Endothelial cell of umbilical vein (primary cell): ENCODE measurements around the gene ARHGEF6.

ENCODE experiments used
- JUN ChIP-seq: IDR thresholded peaks from 2 replicates; pipeline ENCODE4 v1.6.1; 2011; ENCODE audit warnings: borderline replicate concordance, low read depth; ENCODE audit not compliant: insufficient read length, insufficient read depth
- TF ChIP-seq, protein P1 (sequence below), 2 donors: IDR thresholded peaks; 1 replicate in 1 of 2; 2 replicates in 1 of 2; pipeline ENCODE4 v1.5.1; 2011; ENCODE audit warnings: low read length in 2 of 2, mild to moderate bottlenecking in 2 of 2, moderate library complexity in 2 of 2, control low read depth in 1 of 2, inconsistent platforms in 1 of 2, low read depth in 1 of 2; ENCODE audit not compliant: insufficient read depth in 1 of 2; ENCODE audit errors: extremely low read depth in 1 of 2

DNA sequence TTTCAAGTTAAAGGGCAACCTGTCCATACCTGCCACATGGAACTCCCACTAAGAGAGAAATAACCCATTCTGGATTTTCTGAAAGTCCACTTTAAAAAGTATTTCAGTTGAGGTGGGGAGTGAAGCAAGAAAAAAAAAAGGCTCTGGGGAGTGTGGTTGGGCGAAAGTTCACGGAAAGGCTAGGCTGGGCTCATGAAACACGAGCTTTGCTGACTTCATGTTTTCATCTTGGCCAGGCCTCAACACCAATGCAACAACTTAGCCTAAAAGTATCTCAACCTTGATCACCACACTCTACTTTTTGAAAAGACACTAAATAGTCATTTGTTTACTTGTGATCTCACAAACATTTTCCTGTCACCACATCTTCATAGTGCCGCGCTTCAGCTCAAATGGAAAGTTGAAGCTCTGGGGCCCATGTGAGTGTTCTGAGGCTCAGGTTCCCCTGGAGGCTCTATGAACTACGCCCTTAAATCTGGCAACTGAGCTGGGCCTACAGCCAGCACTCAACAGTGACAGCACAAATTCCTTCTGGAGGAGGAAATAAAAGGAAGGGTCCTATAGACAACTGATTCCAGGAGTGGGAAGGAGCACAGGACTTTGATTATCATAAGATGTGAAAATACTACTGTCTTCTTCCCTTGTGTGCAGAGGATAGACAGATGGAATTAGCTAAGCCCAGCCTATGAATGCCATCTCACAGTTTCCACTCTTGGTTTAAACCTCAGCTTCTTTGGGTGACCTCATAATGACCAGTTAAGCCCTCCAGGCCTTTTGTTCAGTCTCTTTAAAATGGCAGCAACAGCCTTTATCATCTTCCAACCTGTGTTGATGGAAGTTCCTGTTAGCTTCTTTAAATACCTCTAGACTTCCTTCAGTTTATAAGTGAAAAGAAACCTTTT, 127.7 kb downstream of the ARHGEF6 start:
- TF ChIP-seq, protein P1, sequence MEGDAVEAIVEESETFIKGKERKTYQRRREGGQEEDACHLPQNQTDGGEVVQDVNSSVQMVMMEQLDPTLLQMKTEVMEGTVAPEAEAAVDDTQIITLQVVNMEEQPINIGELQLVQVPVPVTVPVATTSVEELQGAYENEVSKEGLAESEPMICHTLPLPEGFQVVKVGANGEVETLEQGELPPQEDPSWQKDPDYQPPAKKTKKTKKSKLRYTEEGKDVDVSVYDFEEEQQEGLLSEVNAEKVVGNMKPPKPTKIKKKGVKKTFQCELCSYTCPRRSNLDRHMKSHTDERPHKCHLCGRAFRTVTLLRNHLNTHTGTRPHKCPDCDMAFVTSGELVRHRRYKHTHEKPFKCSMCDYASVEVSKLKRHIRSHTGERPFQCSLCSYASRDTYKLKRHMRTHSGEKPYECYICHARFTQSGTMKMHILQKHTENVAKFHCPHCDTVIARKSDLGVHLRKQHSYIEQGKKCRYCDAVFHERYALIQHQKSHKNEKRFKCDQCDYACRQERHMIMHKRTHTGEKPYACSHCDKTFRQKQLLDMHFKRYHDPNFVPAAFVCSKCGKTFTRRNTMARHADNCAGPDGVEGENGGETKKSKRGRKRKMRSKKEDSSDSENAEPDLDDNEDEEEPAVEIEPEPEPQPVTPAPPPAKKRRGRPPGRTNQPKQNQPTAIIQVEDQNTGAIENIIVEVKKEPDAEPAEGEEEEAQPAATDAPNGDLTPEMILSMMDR (IDR thresholded peaks at IDR 0.05; ENCODE audit: extremely low read depth in 1 of 2, insufficient read depth in 1 of 2, low read depth in 1 of 2, low read length in 2 of 2) = no peak
- no peak for TF ChIP-seq JUN
